ENCODE data around the gene TMEM134. TPM values are rescaled to one million over a fixed set of nuclear protein-coding genes. Genes with fewer than 3 reads are reported as not detected.
A peak's percentile ranks its signal among the peaks of the same experiment; 100 is the strongest.

Gene TMEM134
- total and polyA plus RNA-seq, 10 of the 15 experiments (the other 5 are each of a cell fraction or from before 2014, with no cell fraction given) = 1.6 to 93.8 (median 27.8) TPM

DNA sequence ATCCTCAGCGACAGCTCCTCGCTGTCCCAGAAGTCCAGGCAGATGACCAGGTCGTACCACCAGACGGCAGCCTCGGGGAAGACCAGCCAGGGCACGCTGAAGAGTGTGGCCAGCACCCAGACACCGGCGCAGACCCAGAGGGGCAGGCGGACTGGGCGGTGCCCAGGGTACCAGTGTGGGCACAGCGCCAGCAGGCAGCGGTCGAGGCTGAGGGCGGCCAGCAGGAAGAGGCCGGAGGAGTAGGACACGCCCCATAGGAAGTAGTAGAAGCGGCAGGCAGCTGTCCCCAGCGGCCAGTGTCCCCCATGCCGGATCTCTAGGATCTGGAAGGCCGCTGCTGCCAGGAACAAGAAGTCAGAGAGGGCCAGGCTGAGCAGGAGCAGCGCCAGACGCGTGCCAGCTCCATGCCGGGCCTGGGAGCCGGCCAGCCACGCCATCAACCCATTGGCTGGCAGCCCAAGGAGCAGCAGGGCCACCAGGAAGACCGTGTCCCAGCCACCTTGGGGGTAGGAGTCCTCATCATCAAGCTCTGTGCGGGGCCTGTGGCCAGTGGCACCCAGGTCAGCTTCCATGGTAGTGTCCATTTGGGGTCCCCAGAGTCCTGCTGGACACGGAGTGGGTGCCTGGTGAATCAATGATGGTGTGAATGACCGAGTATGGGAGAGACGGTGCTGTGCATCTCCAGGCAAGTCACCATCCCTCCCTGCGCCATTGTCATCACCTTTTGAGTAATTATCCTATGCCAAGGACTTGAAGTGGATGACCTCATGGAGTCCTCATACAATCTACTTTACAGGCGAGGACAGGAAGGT lies 16.7 kb downstream of the TMEM134 start, which contains the start of gene GPR152 (continued):
- TF ChIP-seq, protein P1, sequence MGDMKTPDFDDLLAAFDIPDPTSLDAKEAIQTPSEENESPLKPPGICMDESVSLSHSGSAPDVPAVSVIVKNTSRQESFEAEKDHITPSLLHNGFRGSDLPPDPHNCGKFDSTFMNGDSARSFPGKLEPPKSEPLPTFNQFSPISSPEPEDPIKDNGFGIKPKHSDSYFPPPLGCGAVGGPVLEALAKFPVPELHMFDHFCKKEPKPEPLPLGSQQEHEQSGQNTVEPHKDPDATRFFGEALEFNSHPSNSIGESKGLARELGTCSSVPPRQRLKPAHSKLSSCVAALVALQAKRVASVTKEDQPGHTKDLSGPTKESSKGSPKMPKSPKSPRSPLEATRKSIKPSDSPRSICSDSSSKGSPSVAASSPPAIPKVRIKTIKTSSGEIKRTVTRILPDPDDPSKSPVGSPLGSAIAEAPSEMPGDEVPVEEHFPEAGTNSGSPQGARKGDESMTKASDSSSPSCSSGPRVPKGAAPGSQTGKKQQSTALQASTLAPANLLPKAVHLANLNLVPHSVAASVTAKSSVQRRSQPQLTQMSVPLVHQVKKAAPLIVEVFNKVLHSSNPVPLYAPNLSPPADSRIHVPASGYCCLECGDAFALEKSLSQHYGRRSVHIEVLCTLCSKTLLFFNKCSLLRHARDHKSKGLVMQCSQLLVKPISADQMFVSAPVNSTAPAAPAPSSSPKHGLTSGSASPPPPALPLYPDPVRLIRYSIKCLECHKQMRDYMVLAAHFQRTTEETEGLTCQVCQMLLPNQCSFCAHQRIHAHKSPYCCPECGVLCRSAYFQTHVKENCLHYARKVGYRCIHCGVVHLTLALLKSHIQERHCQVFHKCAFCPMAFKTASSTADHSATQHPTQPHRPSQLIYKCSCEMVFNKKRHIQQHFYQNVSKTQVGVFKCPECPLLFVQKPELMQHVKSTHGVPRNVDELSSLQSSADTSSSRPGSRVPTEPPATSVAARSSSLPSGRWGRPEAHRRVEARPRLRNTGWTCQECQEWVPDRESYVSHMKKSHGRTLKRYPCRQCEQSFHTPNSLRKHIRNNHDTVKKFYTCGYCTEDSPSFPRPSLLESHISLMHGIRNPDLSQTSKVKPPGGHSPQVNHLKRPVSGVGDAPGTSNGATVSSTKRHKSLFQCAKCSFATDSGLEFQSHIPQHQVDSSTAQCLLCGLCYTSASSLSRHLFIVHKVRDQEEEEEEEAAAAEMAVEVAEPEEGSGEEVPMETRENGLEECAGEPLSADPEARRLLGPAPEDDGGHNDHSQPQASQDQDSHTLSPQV (IDR thresholded peaks at IDR 0.05) = no peak

DNA sequence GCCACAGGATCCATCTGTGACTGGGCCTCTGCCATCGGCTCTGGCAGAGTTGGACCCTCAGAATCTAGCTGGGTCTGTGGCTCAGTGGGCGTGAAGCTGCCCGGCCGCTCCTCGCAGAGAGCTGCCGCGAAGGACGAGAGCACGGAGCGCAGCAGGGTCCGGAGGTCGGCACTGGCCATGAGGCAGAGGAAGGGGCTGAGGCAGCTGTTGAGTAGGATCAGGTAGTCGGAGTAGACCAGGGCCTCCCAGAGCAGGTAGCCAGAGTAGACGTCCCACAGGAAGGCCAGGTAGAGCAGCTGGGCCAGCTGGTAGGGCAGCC lies 17.4 kb downstream of the TMEM134 start:
- ChIA-PET RAD21 (ENCODE audit: unreplicated experiment) (no interaction called here), POLR2A (interaction anchor here (1.0 to 1.6 kb wide), 2 partner anchors 9 to 12 kb away, joined by 3 to 6 read pairs; no protein-coding TSS in a partner anchor), SMC1A (ENCODE audit: uncharacterized antibody, unreplicated experiment) (interaction anchor here (1.2 to 1.3 kb wide), 2 partner anchors 10 to 54 kb away, joined by 4 to 5 read pairs; no protein-coding TSS in a partner anchor), CTCF (interaction anchor here (1.2 kb wide), 2 partner anchors 13 to 50 kb away, joined by 3 to 4 read pairs; partner anchors contain the start of gene PPP1CA)
- no peak for FAIRE-seq
- DNase-seq (ENCODE audit: low read depth, low spot score) = no peak
- Histone ChIP-seq H3K27ac (ENCODE audit: control insufficient read depth, insufficient read depth) (no peak overlapping the region), H3K27me3 (replicated peaks in 1 of 2; ENCODE audit: control insufficient read depth in 2 of 2, insufficient read depth in 2 of 2, low read length in 1 of 2) (no peaks in the 10 kb centered on the region), H3K4me1 (ENCODE audit: control insufficient read depth, insufficient read depth, low read length) (peaks cover 10% of the 10 kb centered on the region), H3K9me3 (replicated peaks; ENCODE audit: control insufficient read depth, insufficient read depth, low read length) (no peaks in the 10 kb centered on the region), H3K4me2 (ENCODE audit: control insufficient read depth, insufficient read depth) (no peak overlapping the region), H3K36me3 (ENCODE audit: control insufficient read depth in 2 of 2, insufficient read depth in 2 of 2, low read length in 1 of 2) (no peaks in the 10 kb centered on the region), H3K9ac (ENCODE audit: control insufficient read depth, insufficient read depth, low read length) (no peak overlapping the region), H4K20me1 (ENCODE audit: control insufficient read depth, insufficient read depth) (no peaks in the 10 kb centered on the region), H2AFZ (ENCODE audit: control insufficient read depth, low read depth, low read length) (no peak overlapping the region), H3K4me3 (no peak overlapping the region), H3K79me2 (ENCODE audit: control insufficient read depth, insufficient read depth, low read length) (no peaks in the 10 kb centered on the region)
- no peak for TF ChIP-seq SMAD5 (IDR thresholded peaks at IDR 0.05; ENCODE audit: low read depth)
- TF ChIP-seq POLR2A (IDR thresholded peaks at IDR 0.05; ENCODE audit: low read depth, low read length) = peak; percentile 51; the same call in 1 of the 2 replicates
- no peak for ATAC-seq
- intact Hi-C loops (cut with micrococcal nuclease; ENCODE audit: unreplicated experiment) = no loop called here
- in situ Hi-C loops (cut with MboI) = no loop called here
- no TSS peak for BruUV-seq (replicated peaks)
- WGBS (ENCODE audit: insufficient coverage, insufficient replicate concordance, low lambda C conversion rate, missing lambda C conversion rate) = 86% methylated on average over 14 of the region's 14 CpGs

Measured in GM12878 (cell line).